GM21529 (cell line): ENCODE results near the gene CERS4.
"Not testable (repeated sequence)": the region's sequence is repeated elsewhere in the genome, so short reads cannot be mapped to it uniquely, and the experiment has no call there.

Experiments
- ATAC-seq: cut with Tn5 transposase; IDR thresholded peaks from one replicate; pipeline ENCODE4 v1.9.1; 2021; ENCODE audit not compliant: unreplicated experiment

The CERS4 gene

DNA sequence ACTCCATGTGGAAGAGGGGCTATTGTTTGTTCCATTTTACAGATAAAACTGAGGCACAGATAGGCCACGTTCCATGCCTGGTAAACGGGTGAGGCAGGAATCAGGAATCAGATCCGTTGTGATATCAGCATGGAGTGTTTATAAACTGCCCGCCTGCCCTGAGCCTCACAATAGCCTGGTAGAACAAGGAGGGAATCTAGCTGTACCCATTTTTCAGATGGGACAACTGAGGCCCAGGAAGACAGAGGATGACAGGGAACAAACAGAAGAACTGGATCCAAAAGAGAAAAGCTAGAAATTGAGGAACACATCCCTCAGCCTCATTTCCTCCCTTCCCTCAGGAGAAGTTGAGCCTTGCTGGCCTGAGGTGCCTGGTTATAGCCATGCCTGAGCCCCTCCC is 32.5 kb downstream of the CERS4 start:
- ATAC-seq: no peak

GRCh38 chr19:8242211-8242821 is 33.1 kb downstream of the CERS4 start:
- ATAC-seq: no peak

- ATAC-seq: no peak
These were observed 34.0 kb downstream of the CERS4 start for GRCh38 chr19:8243146-8243545.

GRCh38 chr19:8244442-8244841 is 35.3 kb downstream of the CERS4 start:
- ATAC-seq: no peak

DNA sequence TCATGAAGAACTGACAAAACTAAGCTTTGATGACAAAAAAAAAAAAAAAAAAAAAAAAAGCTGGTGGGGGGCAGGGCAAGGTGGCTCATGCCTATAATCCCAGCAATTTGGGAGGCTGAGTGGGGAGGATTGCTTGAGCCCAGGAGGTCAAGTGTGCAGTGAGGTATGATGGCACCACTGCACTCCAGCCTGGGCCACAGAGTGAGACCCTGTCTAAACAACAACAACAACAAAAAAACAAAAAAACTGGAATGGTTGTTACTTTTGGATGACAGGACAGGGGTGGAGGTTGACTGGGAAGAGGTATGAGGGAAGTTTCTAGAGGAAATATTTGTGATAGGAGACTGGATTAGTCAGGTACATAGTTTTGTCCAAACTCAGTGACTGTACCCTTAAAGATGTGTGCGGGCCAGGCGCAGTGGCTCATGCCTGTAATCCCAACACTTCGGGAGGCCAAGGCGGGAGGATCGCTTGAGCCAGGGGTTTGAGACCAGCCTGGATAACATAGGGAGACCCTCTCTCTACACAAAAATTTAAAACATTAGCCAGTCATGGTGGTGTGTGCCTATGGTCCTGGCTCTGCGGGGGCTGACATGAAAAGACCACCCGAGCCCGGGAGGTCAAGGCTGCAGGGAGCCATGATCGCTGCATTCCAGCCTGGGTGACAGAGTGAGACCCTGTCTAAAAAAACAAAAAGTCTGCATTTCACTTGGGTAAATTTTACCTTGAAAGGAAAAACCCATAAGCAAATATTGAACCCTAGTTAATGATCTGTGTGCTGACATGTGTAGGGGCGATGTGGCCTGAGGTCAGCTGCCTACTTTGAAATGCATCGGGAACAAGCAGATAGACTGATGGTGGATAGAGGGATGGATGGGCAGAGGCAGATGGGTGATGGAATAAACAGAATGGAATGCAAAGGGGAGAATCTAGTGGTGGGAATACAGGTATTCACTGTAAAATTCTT is 37.0 kb downstream of the CERS4 start:
- no peak for ATAC-seq

DNA sequence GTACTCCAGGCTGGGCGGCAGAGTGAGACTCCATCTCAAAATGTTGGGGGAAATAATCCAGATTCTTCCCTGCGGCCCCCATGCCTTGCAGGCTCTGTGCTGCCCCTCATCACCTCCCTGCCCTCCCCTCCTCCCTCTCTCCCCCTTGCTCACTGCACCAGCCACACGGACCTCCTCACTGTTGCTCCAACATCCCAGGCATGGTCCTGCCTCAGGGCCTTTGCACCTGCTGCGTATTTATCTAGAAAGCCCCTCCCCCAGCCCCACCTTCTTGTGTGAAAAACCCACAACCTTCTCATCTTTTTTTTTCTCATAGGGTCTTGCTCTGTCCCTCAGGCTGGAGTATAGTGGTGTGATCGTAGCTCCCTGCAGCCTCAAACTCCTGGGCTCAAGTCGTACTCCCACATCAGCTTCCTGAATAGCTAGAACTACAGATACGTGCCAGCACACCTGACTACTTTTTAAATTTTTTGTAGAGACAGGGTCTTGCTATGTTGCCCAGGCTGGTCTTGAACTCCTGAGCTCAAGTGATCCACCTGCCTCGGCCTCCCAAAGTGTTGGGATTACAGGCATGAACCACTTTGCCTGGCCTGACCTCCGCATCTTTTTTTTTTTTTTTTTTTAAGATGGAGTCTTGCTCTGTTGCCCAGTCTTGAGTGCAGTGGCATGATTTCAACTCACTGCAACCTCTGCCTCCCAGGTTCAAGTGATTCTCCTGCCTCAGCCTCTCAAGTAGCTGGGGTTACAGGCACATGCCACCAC is 38.1 kb downstream of the CERS4 start:
- not testable (repeated sequence) for ATAC-seq

GRCh38 chr19:8248348-8249328 is 39.5 kb downstream of the CERS4 start:
- ATAC-seq: no peak

DNA sequence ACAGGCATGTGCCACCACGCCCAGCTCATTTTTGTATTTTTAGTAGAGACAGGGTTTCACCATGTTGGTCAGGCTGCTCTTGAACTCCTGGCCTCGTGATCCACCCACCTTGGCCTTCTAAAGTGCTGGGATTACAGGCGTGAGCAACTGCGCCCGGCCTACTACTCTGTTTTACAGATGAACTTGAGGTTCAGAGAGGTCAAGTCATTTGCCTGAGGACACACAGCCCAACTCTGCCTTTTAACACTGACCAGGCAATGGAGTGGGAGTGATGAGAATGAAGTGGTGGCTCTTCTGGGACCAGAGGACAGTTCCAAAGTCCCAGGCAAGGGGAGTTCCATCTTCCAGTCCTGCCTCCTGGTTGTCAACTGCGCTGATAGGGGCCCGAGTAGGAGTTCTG is 41.4 kb downstream of the CERS4 start:
- no peak for ATAC-seq

GRCh38 chr19:8251025-8251472 is 41.9 kb downstream of the CERS4 start:
- ATAC-seq: no peak

- ATAC-seq: no peak
These were observed 43.9 kb downstream of the CERS4 start for GRCh38 chr19:8252922-8253589.

DNA sequence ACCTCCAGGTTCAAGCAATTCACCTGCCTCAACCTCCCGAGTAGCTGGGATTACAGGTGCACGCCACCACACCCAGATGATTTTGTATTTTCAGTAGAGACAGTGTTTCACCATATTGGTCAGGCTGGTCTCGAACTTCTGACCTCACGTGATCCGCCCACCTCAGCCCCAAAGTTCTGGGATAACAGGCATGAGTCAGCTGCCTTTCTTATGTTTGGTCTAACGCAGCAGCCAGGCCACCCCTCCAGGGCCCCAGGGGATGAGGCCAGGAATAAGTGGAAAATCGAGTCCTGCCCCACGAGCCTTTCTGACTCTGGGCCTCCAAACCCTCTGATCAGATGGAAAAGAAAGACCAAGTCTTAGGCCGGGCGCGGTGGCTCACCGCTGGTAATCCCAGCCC is 44.5 kb downstream of the CERS4 start:
- no peak for ATAC-seq

GRCh38 chr19:8254286-8255001 is 45.3 kb downstream of the CERS4 start:
- ATAC-seq: no peak

GRCh38 chr19:8255426-8256125 is 46.4 kb downstream of the CERS4 start:
- no peak for ATAC-seq

DNA sequence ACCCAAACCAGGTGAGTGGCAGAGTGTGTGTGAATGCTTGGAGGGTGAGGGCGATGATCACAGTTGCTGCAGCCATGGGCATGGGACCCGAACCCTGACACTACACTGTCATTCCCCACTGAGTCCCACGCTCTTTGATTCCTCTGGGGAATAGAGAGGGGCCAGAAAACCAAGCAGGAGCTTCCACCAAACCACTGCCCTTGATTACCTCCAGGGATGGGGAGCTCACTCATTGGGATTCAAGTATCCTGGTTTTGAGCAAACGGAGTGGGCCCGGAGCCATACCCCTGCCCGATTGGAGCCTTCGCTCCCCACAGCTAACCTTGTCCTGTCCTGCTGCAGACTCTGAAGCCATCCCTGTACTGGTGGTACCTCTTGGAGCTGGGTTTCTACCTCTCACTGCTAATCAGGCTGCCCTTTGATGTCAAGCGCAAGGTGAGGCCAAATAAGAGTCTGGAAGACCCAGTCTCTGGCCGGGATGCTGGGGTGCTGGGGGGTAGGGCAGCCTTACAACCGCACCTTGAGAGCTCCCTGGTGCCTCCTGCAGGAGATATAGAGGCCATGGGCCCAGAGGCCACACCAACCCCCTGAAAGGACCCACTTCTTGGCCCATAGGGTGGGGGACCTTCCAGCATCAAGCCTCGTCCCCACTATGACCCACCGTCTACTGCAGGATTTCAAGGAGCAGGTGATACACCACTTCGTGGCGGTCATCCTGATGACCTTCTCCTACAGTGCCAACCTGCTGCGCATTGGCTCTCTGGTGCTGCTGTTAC is 47.3 kb downstream of the CERS4 start:
- no peak for ATAC-seq

DNA sequence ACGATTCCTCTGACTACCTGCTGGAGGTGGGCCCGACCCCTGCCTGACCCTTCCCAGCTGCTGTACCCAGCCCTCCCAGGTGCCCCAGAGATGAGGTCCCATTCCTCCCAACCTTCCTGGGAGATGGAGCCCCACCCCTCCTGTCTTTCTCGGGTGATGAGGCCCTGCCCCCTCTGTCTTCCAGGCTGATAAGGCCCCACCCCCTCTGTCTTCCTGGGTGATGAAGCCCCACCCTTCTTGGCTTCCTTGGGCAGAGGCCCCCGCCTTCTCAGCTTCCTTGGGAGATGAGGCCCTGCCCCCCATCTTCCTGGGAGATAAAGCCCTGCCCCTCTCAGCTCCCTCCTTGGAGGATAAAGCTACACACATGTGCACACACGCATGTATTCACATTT is 47.9 kb downstream of the CERS4 start:
- ATAC-seq: no peak

DNA sequence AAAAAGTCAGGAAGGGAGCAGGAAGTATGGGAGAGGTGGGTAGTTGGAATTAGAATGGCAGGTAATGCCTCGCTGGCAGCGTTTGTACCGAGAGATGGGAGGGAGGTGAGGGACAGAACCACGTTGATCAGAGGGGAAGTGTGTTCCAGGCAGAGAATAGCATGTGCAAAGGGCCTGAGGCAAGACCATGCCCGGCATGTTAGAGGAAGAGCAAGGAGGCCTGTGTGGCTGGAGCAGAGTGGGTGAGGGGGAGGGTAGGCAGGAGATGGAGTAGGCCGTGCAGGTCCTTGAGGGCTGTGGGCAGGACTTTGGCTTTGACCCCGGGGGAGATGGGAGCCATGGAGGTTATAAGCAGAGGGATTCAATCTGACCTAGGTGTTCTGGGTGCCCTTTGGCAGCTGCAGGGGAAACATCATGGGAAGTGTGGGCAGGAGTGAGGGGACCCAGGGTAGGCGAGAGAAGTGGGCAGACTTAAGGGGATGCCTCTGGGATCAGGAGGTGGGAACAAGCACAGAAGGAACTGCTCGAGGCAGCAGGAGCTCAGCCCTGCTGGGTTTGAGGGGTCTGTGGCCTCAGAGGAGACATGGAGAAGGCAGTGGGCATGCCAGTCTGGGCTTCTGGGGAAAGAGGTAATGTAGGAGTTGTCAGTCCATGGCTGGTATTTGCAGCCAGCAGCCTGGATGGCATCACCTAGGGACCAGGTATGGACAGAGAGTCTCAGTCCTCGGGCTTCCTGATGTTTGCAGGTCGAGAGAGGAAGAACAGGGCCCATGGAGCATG is 50.2 kb downstream of the CERS4 start:
- no peak for ATAC-seq

DNA sequence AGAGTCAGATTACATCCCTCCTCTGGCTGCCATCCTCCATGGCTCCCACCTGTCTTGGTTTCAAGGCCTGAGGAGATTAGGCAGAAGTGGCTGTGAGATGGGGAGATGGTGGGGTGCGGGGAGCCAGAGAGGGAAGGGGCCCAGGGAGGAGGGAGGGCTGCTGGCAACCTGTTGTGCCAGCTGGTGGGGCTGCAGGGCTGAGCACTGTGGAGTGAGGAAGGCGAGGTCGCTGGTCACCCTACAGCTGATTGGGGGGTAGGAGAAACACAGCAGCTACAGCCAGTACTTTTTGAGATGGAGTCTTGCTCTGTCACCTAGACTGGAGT is 50.7 kb downstream of the CERS4 start:
- ATAC-seq: no peak
